IPS-11a (cell line): ENCODE measurements around the gene HSD17B3.
"Not testable (repeated sequence)": the region's sequence is repeated elsewhere in the genome, so short reads cannot be mapped to it uniquely, and the experiment has no call there.

Source experiments
- H3K4me3 ChIP-seq: one replicate; pipeline ENCODE4 v1.5.1; 2013; ENCODE audit warnings: low read depth, low read length, control low read depth

HSD17B3 gene

GRCh38 chr9:96201140-96201539, 100.8 kb downstream of the HSD17B3 start:
- no peak overlapping the region for H3K4me3 ChIP-seq

GRCh38 chr9:96199006-96199405, 103.0 kb downstream of the HSD17B3 start:
- H3K4me3 ChIP-seq: no peak overlapping the region

- no peak overlapping the region for H3K4me3 ChIP-seq
Measured at GRCh38 chr9:96195541-96195940, 106.4 kb downstream of the HSD17B3 start.

- H3K4me3 ChIP-seq: no peak overlapping the region
Measured at GRCh38 chr9:96193236-96193755, 108.7 kb downstream of the HSD17B3 start.

- no peak overlapping the region for H3K4me3 ChIP-seq
Measured at GRCh38 chr9:96192710-96193109, 109.3 kb downstream of the HSD17B3 start.

GRCh38 chr9:96189995-96190394, 112.0 kb downstream of the HSD17B3 start:
- H3K4me3 ChIP-seq: no peak overlapping the region

- H3K4me3 ChIP-seq: not testable (repeated sequence)
Measured at GRCh38 chr9:96189581-96189980, 112.4 kb downstream of the HSD17B3 start.

GRCh38 chr9:96188571-96188970, 113.4 kb downstream of the HSD17B3 start:
- no peak overlapping the region for H3K4me3 ChIP-seq

- no peak overlapping the region for H3K4me3 ChIP-seq
Measured at GRCh38 chr9:96187151-96187555, 114.8 kb downstream of the HSD17B3 start.

GRCh38 chr9:96186591-96187011, 115.4 kb downstream of the HSD17B3 start:
- H3K4me3 ChIP-seq: no peak overlapping the region

- H3K4me3 ChIP-seq: no peak overlapping the region
Measured at GRCh38 chr9:96185518-96186156, 116.3 kb downstream of the HSD17B3 start.
